Measurements from ENCODE around the gene PSME3IP1. TPM values are rescaled to one million over a fixed set of nuclear protein-coding genes. Genes with fewer than 3 reads are reported as not detected.
"Not testable (repeated sequence)": the region's sequence is repeated elsewhere in the genome, so short reads cannot be mapped to it uniquely, and the experiment has no call there.

The PSME3IP1 gene
- total RNA-seq, 1 donor from 2014 or later, result 56.3 TPM

GRCh38 chr16:57203451-57203850, 17.6 kb upstream of the PSME3IP1 start:
- intact Hi-C loops (cut with micrococcal nuclease), result no loop called here
- H3K27me3 ChIP-seq (ENCODE audit: low read depth), result no peaks in the 10 kb centered on the region
- TF ChIP-seq CTCF (IDR thresholded peaks at IDR 0.05; ENCODE audit: borderline replicate concordance), result no peak
- DNase-seq, result no peak
- H3K4me3 ChIP-seq, result no peak overlapping the region
- no peaks in the 10 kb centered on the region for H3K9me3 ChIP-seq (replicated peaks)
- H3K4me1 ChIP-seq, result peaks cover 17% of the 10 kb centered on the region
- peaks cover 36% of the 10 kb centered on the region for H3K36me3 ChIP-seq
- no peak overlapping the region for H3K27ac ChIP-seq (replicated peaks)

DNA sequence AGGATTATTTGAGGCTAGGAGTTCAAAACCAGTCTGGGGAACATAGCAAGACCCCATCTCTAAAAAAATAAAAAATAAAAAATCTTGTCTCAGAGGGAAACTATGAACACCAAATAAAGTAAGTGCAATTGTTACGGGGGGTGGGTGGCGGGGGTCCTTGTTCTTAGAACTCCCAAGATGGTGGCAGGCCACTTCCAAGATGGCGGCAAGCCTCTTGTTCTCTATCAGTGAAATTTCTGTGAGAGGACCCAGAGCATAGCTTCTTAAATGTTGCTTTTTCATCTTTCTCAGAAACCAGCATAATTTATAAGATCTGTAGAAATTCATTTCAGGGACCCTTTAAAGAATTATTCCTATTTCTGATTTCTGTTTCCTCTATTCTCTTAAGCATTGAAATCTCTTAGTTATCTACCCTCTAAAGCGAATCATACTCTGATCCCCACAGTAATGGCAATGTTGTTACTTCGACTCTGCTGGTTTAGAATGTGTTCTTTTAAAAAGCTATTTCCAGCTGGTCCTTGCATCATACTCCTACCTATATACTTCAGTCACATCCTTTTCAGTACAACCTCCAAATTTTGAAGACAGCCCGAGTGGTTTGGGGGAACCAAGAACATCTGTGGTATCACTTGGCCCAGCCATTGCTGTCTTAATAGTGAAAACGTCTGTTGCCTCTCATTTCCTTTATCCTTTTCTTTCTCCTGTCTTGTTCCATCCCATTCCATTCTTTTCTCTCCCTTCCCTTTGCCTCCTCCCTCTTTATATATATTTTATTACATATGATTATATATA, 16.5 kb upstream of the PSME3IP1 start:
- intact Hi-C loops (cut with micrococcal nuclease), result no loop called here
- Histone ChIP-seq H3K4me1 (peaks cover 17% of the 10 kb centered on the region), H3K27me3 (ENCODE audit: low read depth) (no peaks in the 10 kb centered on the region), H3K9me3 (replicated peaks) (no peaks in the 10 kb centered on the region), H3K36me3 (peaks cover 26% of the 10 kb centered on the region), H3K27ac (replicated peaks) (no peak overlapping the region), H3K4me3 (no peak overlapping the region)
- no peak for TF ChIP-seq CTCF (IDR thresholded peaks at IDR 0.05; ENCODE audit: borderline replicate concordance)
- DNase-seq, result no peak

- DNase-seq, result not testable (repeated sequence)
Observed at GRCh38 chr16:57200926-57201325, 15.1 kb upstream of the PSME3IP1 start.

DNA sequence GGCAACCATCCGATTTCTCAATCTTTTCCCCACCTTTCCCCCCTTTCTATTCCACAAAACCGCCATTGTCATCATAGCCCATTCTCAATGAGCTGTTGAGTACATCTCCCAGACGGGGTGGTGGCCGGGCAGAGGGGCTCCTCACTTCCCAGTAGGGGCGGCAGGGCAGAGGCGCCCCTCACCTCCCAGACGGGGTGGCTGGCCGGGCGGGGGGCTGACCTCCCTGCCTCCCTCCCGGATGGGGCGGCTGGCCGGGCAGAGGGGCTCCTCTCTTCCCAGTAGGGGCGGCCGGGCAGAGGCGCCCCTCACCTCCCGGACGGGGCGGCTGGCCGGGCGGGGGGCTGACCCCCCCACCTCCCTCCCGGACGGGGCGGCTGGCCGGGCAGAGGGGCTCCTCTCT, 14.5 kb upstream of the PSME3IP1 start:
- H3K27me3 ChIP-seq (ENCODE audit: low read depth); H3K4me3 ChIP-seq; H3K36me3 ChIP-seq; H3K9me3 ChIP-seq (replicated peaks); intact Hi-C loops (cut with micrococcal nuclease); H3K27ac ChIP-seq (replicated peaks); DNase-seq: not testable (repeated sequence)
- H3K4me1 ChIP-seq, result peaks cover 32% of the 10 kb centered on the region

More at GRCh38 chr16:57200926-57201325, 15.1 kb upstream of the PSME3IP1 start:
- H3K9me3 ChIP-seq (replicated peaks); intact Hi-C loops (cut with micrococcal nuclease); H3K27ac ChIP-seq (replicated peaks); H3K4me3 ChIP-seq; H3K27me3 ChIP-seq (ENCODE audit: low read depth): not testable (repeated sequence)
- Histone ChIP-seq H3K4me1 (peaks cover 31% of the 10 kb centered on the region), H3K36me3 (peaks cover 13% of the 10 kb centered on the region)

- intact Hi-C loops (cut with micrococcal nuclease), result no loop called here
- no peak for DNase-seq
- no peak overlapping the region for H3K27ac ChIP-seq (replicated peaks)
- H3K27me3 ChIP-seq (ENCODE audit: low read depth), result no peaks in the 10 kb centered on the region
- no peaks in the 10 kb centered on the region for H3K9me3 ChIP-seq (replicated peaks)
- TF ChIP-seq CTCF (IDR thresholded peaks at IDR 0.05; ENCODE audit: borderline replicate concordance), result no peak
- H3K4me1 ChIP-seq, result peaks cover 61% of the 10 kb centered on the region
- no peaks in the 10 kb centered on the region for H3K36me3 ChIP-seq
- H3K4me3 ChIP-seq, result no peak overlapping the region
Observed at GRCh38 chr16:57196753-57197152, 10.9 kb upstream of the PSME3IP1 start.

DNA sequence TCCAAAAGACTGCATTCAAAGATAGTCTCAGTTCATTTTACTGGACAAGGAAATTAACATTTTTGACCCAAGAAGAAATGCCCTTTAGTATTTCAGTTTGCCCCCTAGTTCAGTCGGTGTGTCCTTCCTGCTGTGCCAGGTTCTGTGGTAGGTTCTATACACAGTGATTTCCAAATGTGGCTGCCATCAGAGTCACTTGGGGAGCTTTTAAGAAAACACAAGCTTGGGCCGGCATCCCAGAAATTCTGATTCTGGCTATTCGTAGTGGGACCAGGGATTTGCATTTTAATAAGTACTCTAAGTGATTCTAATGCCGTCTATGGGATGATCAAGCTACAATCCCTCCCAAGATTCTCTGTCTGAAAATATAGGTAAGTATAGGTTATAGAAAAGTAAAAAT, 10.4 kb upstream of the PSME3IP1 start:
- no peak for TF ChIP-seq CTCF (IDR thresholded peaks at IDR 0.05; ENCODE audit: borderline replicate concordance)
- intact Hi-C loops (cut with micrococcal nuclease), result no loop called here
- no peak overlapping the region for H3K4me3 ChIP-seq
- H3K9me3 ChIP-seq (replicated peaks), result no peaks in the 10 kb centered on the region
- H3K27me3 ChIP-seq (ENCODE audit: low read depth), result no peaks in the 10 kb centered on the region
- DNase-seq, result no peak
- no peaks in the 10 kb centered on the region for H3K36me3 ChIP-seq
- peaks cover 66% of the 10 kb centered on the region for H3K4me1 ChIP-seq
- H3K27ac ChIP-seq (replicated peaks), result no peak overlapping the region
